Fibroblast of lung (primary cell): ENCODE measurements around the gene PALMD.

ENCODE experiments used
- CTCF ChIP-seq, 2 donors: IDR thresholded peaks in 1 of 2; conservative IDR thresholded peaks in 1 of 2; 1 replicate in 1 of 2; 2 replicates in 1 of 2; pipeline ENCODE4 v1.5.1; 2011 to 2012; ENCODE audit warnings: low read length in 2 of 2, control low read depth in 1 of 2, inconsistent platforms in 1 of 2, low read depth in 1 of 2, mild to moderate bottlenecking in 1 of 2
- EZH2 ChIP-seq: IDR thresholded peaks from 2 replicates; pipeline ENCODE4 v1.5.1; 2012; ENCODE audit warnings: low read length, control low read depth, mild to moderate bottlenecking; ENCODE audit errors: missing control alignments

GRCh38 chr1:99655376-99655775 lies 9.5 kb downstream of the PALMD start:
- TF ChIP-seq CTCF (conservative IDR thresholded peaks at IDR 0.05 in 1 of 2, IDR thresholded peaks at IDR 0.05 in 1 of 2; ENCODE audit: low read depth in 1 of 2, low read length in 2 of 2) (no peak), EZH2 (no peak)
